ENCODE measurements around the gene FA2H. TPM values are rescaled to one million over a fixed set of nuclear protein-coding genes. Genes with fewer than 3 reads are reported as not detected.

Gene FA2H
- total and polyA plus RNA-seq, 2 of the 13 experiments (the other 11 are each of a cell fraction or from before 2014, with no cell fraction given): 0.20 TPM; not detected in 1

DNA sequence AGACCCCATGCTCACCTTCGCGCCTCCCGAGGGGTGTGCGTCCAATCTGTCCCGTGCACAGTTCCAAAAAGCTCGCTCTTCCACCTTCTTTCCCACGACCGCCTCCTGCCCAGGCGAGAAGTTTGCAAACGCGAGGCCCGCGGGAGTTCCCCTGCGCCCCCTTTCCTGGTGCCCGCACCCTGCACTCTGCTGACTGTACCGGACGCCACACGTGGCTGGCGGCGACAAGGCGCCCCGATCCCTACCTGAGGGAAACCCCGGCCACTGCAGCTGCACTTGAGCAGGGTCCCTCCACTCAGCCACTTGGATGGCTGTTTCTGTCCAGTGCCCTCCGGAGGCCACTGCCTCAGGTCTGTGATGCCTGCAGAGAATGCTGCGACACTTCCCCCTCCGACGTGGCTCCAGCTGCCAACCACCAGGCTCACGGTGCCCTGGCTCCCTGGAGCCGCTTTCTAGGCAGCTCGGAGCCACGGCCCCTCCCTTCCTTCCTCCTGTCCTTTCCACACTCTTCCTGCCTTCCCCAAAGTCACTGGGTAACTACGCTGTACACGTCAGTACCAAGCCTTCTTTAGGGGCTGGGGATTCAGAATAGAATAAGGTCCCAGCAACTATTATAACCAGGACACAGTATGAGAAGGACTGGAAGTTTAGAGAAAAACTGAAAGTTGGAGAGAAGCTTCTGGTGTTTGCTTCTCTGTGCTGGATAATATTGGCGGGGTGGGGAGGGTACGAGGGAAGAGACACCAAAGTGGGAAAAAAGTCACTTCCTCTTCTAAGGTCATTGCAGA is 74.0 kb downstream of the FA2H start, which contains the start of gene MLKL (continued):
- TF ChIP-seq, protein P1, sequence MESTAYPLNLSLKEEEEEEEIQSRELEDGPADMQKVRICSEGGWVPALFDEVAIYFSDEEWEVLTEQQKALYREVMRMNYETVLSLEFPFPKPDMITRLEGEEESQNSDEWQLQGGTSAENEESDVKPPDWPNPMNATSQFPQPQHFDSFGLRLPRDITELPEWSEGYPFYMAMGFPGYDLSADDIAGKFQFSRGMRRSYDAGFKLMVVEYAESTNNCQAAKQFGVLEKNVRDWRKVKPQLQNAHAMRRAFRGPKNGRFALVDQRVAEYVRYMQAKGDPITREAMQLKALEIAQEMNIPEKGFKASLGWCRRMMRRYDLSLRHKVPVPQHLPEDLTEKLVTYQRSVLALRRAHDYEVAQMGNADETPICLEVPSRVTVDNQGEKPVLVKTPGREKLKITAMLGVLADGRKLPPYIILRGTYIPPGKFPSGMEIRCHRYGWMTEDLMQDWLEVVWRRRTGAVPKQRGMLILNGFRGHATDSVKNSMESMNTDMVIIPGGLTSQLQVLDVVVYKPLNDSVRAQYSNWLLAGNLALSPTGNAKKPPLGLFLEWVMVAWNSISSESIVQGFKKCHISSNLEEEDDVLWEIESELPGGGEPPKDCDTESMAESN (CRISPR knock-in tag; conservative IDR thresholded peaks at IDR 0.05): peak; percentile 87
- peak; percentile 66; the same call in 1 of the 2 replicates for TF ChIP-seq KDM3A (CRISPR knock-in tag; IDR thresholded peaks at IDR 0.05; ENCODE audit: low read depth)
- TF ChIP-seq ZNF451 (CRISPR knock-in tag; IDR thresholded peaks at IDR 0.05): peak; percentile 40; the same call in 1 of the 2 replicates
- TF ChIP-seq PPARG (CRISPR knock-in tag; conservative IDR thresholded peaks at IDR 0.05): no peak
- TF ChIP-seq ZNF138 (CRISPR knock-in tag; IDR thresholded peaks at IDR 0.05; ENCODE audit: low read depth): no peak
- no peak; the same call in 1 of the 2 replicates for TF ChIP-seq ZSCAN22 (CRISPR knock-in tag; IDR thresholded peaks at IDR 0.05)
- TF ChIP-seq ZFX (CRISPR knock-in tag; IDR thresholded peaks at IDR 0.05; ENCODE audit: low read depth): peak; percentile 79
- TF ChIP-seq, protein P2, sequence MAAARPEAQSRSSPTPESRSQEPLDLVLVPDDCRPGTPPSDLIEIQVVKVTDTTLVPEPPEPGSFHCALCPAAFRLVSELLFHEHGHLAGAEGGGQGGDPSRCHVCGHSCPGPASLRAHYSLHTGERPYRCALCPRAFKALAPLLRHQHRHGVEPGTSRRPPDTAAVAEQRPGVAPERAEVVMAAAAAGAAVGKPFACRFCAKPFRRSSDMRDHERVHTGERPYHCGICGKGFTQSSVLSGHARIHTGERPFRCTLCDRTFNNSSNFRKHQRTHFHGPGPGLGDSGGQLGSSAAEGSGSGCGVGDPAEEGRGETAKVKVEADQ (CRISPR knock-in tag; IDR thresholded peaks at IDR 0.05; ENCODE audit: borderline replicate concordance): 0 out of 2 replicates have a peak, but pooled peaks have one; percentile 23
- TF ChIP-seq WIZ (CRISPR knock-in tag; IDR thresholded peaks at IDR 0.05): 0 out of 2 replicates have a peak, but pooled peaks have one; percentile 26
- TF ChIP-seq, protein P3, sequence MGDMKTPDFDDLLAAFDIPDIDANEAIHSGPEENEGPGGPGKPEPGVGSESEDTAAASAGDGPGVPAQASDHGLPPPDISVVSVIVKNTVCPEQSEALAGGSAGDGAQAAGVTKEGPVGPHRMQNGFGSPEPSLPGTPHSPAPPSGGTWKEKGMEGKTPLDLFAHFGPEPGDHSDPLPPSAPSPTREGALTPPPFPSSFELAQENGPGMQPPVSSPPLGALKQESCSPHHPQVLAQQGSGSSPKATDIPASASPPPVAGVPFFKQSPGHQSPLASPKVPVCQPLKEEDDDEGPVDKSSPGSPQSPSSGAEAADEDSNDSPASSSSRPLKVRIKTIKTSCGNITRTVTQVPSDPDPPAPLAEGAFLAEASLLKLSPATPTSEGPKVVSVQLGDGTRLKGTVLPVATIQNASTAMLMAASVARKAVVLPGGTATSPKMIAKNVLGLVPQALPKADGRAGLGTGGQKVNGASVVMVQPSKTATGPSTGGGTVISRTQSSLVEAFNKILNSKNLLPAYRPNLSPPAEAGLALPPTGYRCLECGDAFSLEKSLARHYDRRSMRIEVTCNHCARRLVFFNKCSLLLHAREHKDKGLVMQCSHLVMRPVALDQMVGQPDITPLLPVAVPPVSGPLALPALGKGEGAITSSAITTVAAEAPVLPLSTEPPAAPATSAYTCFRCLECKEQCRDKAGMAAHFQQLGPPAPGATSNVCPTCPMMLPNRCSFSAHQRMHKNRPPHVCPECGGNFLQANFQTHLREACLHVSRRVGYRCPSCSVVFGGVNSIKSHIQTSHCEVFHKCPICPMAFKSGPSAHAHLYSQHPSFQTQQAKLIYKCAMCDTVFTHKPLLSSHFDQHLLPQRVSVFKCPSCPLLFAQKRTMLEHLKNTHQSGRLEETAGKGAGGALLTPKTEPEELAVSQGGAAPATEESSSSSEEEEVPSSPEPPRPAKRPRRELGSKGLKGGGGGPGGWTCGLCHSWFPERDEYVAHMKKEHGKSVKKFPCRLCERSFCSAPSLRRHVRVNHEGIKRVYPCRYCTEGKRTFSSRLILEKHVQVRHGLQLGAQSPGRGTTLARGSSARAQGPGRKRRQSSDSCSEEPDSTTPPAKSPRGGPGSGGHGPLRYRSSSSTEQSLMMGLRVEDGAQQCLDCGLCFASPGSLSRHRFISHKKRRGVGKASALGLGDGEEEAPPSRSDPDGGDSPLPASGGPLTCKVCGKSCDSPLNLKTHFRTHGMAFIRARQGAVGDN (CRISPR knock-in tag; IDR thresholded peaks at IDR 0.05): peak; percentile 99
- peak; percentile 94 for TF ChIP-seq NRL (CRISPR knock-in tag; IDR thresholded peaks at IDR 0.05; ENCODE audit: borderline replicate concordance)
- TF ChIP-seq, protein P4, sequence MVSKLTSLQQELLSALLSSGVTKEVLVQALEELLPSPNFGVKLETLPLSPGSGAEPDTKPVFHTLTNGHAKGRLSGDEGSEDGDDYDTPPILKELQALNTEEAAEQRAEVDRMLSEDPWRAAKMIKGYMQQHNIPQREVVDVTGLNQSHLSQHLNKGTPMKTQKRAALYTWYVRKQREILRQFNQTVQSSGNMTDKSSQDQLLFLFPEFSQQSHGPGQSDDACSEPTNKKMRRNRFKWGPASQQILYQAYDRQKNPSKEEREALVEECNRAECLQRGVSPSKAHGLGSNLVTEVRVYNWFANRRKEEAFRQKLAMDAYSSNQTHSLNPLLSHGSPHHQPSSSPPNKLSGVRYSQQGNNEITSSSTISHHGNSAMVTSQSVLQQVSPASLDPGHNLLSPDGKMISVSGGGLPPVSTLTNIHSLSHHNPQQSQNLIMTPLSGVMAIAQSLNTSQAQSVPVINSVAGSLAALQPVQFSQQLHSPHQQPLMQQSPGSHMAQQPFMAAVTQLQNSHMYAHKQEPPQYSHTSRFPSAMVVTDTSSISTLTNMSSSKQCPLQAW (CRISPR knock-in tag; IDR thresholded peaks at IDR 0.05): no peak
- TF ChIP-seq ZMYM2 (CRISPR knock-in tag; IDR thresholded peaks at IDR 0.05): peak; percentile 93
- TF ChIP-seq, protein P5, sequence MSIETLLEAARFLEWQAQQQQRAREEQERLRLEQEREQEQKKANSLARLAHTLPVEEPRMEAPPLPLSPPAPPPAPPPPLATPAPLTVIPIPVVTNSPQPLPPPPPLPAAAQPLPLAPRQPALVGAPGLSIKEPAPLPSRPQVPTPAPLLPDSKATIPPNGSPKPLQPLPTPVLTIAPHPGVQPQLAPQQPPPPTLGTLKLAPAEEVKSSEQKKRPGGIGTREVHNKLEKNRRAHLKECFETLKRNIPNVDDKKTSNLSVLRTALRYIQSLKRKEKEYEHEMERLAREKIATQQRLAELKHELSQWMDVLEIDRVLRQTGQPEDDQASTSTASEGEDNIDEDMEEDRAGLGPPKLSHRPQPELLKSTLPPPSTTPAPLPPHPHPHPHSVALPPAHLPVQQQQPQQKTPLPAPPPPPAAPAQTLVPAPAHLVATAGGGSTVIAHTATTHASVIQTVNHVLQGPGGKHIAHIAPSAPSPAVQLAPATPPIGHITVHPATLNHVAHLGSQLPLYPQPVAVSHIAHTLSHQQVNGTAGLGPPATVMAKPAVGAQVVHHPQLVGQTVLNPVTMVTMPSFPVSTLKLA (IDR thresholded peaks at IDR 0.05): peak; percentile 61; the same call in 1 of the 2 replicates
- TF ChIP-seq HOXA7 (CRISPR knock-in tag; IDR thresholded peaks at IDR 0.05): no peak
